Activated T-cell treated with anti-CD3 and anti-CD28 coated beads, Interleukin-2, amount 50 U/mL, for 72 hours (primary cell): ENCODE measurements around the gene GADD45A. TPM values are rescaled to one million over a fixed set of nuclear protein-coding genes. Genes with fewer than 3 reads are reported as not detected.
"Not testable (repeated sequence)": the region's sequence is repeated elsewhere in the genome, so short reads cannot be mapped to it uniquely, and the experiment has no call there.

Experiments
- ATAC-seq, 2 donors: fragments of 150-1000 bp; cut with Tn5 transposase; replicated peaks in 1 of 2; 2 replicates each; pipeline ENCODE4 v1.10.0; 2021; ENCODE audit warnings: moderate library complexity in 2 of 2, mild to moderate bottlenecking in 1 of 2
- DNase-seq, 2 donors: peaks; one replicate each; pipeline ENCODE4 v3.0.0; 2021 to 2022; ENCODE audit warnings: mixed read lengths in 1 of 2
- H3K27ac Mint-ChIP-seq: one replicate; pipeline ENCODE4 v1.8.0; 2022; ENCODE audit warnings: mild to moderate bottlenecking, moderate library complexity, mixed read lengths
- H3K27me3 Mint-ChIP-seq: one replicate; pipeline ENCODE4 v1.8.0; 2022; ENCODE audit warnings: low read depth, mixed read lengths
- H3K36me3 Mint-ChIP-seq, 2 donors: one replicate each; pipeline ENCODE4 v1.8.0; 2022; ENCODE audit warnings: mixed read lengths in 2 of 2, mild to moderate bottlenecking in 1 of 2; ENCODE audit not compliant: insufficient read depth in 2 of 2
- H3K4me1 Mint-ChIP-seq: one replicate; pipeline ENCODE4 v1.8.0; 2022; ENCODE audit warnings: low read depth, mixed read lengths
- H3K4me3 Mint-ChIP-seq, 2 donors: one replicate each; pipeline ENCODE4 v1.8.0; 2022; ENCODE audit warnings: mild to moderate bottlenecking in 2 of 2, mixed read lengths in 2 of 2, moderate library complexity in 2 of 2
- H3K9me3 Mint-ChIP-seq, 2 donors: one replicate each; pipeline ENCODE4 v1.8.0; 2022; ENCODE audit warnings: mixed read lengths in 2 of 2
- total RNA-seq, 2 donors: library from RNA; stranded (reverse); gene quantifications; one replicate each; pipeline ENCODE4 v1.2.3, GENCODE V29; 2022

Gene GADD45A
- total RNA-seq, 2 donors from 2014 or later, result 113 to 135 TPM

DNA sequence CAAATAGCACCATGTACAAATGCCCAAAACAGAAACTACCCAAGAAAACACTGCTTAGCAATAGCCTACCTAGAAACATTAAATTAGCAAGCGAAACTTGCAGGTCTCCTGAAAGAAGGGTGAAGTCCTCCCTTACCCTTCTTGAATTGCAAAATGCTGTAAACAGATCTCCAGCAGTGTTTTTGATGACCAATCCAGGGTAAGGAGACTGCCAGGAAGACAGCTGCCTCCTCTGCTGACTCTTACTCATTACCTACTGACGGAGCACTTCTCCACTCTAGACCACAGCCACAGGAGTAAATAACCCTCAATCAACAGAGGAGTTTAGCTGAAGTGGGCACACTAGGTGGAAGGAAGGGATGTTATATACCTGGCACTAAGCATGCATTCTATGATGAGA lies 32.2 kb upstream of the GADD45A start:
- H3K4me1 Mint-ChIP-seq, result no peaks in the 10 kb centered on the region
- H3K27me3 Mint-ChIP-seq, result peaks cover 8% of the 10 kb centered on the region
- H3K27ac Mint-ChIP-seq, result no peak overlapping the region
- H3K36me3 Mint-ChIP-seq, result no peaks in the 10 kb centered on the region
- DNase-seq (no peak), ATAC-seq (peak; percentile 65 to 94)
- H3K9me3 Mint-ChIP-seq, result no peaks in the 10 kb centered on the region
- no peak overlapping the region for H3K4me3 Mint-ChIP-seq

GRCh38 chr1:67653304-67653703 lies 31.7 kb upstream of the GADD45A start:
- Mint-ChIP-seq H3K27me3 (peaks cover 8% of the 10 kb centered on the region), H3K27ac (peak overlapping the region; percentile 23), H3K9me3 (no peaks in the 10 kb centered on the region), H3K4me1 (no peaks in the 10 kb centered on the region), H3K36me3 (no peaks in the 10 kb centered on the region), H3K4me3 (no peak overlapping the region)
- DNase-seq, result no peak
- no peak for ATAC-seq

DNA sequence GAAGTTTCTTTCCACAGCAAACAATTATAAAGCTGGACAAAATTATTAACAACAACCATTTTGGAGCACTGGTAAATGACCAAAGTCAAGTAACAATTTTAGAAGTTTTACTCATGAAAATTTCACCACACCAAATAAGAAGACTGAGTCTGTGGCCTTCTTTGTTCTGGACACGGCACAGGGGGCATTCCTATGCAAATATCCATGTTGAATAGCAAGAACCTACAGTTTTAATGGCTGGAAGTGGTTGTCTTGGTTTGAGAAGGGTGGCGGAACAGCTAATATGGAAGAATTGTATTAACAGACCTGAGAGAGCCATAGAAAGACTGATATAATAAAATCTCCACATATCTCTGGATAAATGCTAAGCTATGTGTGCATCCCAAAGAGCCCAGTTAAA lies 29.4 kb upstream of the GADD45A start:
- no peaks in the 10 kb centered on the region for H3K36me3 Mint-ChIP-seq
- no peaks in the 10 kb centered on the region for H3K4me1 Mint-ChIP-seq
- ATAC-seq (no peak), DNase-seq (no peak)
- H3K27me3 Mint-ChIP-seq, result peaks cover 19% of the 10 kb centered on the region
- H3K27ac Mint-ChIP-seq, result no peak overlapping the region
- no peak overlapping the region for H3K4me3 Mint-ChIP-seq
- no peaks in the 10 kb centered on the region for H3K9me3 Mint-ChIP-seq

DNA sequence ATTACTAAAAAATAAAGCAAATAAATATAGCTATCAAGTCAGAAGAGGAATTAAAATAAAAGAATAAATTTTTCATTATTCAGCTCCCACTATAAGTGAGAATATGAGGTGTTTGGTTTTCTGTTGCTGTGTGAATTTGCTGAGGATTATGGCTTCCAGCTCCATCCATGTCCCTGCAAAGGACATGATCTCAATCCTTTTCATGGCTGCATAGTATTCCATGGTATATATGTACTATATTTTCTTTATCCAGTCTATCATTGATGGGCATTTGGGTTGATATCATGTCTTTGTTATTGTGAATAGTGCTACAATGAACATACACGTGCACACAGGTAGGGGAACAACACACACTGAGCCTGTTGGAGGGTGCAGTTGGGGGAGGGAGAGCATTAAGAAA lies 27.8 kb upstream of the GADD45A start:
- not testable (repeated sequence) for H3K9me3 Mint-ChIP-seq, H3K4me1 Mint-ChIP-seq, H3K4me3 Mint-ChIP-seq, H3K27ac Mint-ChIP-seq, ATAC-seq, DNase-seq, H3K36me3 Mint-ChIP-seq
- H3K27me3 Mint-ChIP-seq, result peaks cover 23% of the 10 kb centered on the region

GRCh38 chr1:67659229-67659628 lies 25.8 kb upstream of the GADD45A start:
- Mint-ChIP-seq H3K4me1 (no peaks in the 10 kb centered on the region), H3K27me3 (peaks cover 16% of the 10 kb centered on the region), H3K27ac (no peak overlapping the region), H3K36me3 (no peaks in the 10 kb centered on the region), H3K9me3 (no peaks in the 10 kb centered on the region), H3K4me3 (no peak overlapping the region)
- DNase-seq (no peak), ATAC-seq (no peak)

- no peaks in the 10 kb centered on the region for H3K4me1 Mint-ChIP-seq
- DNase-seq (no peak), ATAC-seq (no peak)
- peaks cover 0 to 1% of the 10 kb centered on the region in 2 donors for H3K9me3 Mint-ChIP-seq
- peaks cover 20% of the 10 kb centered on the region for H3K27me3 Mint-ChIP-seq
- H3K36me3 Mint-ChIP-seq, result no peaks in the 10 kb centered on the region
- no peak overlapping the region for H3K27ac Mint-ChIP-seq
- H3K4me3 Mint-ChIP-seq, result no peak overlapping the region
Measured at GRCh38 chr1:67662884-67663283, 22.1 kb upstream of the GADD45A start.

DNA sequence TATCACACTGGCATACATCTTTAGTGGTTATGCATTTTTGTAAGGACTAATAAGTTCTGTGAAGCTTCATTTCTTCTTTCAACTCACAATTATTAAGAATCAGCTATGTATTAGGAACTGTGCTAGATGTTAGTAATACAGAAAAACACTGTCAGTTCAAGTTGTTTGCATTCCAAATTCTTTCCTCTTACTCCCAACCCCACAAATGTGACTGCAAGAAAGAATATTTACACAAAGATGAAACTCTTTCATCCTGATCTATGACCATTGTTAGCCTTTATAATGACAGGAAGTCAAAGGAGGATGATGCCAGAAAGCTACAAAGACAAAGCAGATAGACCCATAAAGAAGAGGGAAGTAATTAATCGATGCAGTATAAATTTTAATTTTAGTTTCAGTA lies 21.0 kb upstream of the GADD45A start:
- Mint-ChIP-seq H3K36me3 (no peaks in the 10 kb centered on the region), H3K9me3 (peaks cover 0 to 1% of the 10 kb centered on the region in 2 donors), H3K27me3 (peaks cover 18% of the 10 kb centered on the region)

DNA sequence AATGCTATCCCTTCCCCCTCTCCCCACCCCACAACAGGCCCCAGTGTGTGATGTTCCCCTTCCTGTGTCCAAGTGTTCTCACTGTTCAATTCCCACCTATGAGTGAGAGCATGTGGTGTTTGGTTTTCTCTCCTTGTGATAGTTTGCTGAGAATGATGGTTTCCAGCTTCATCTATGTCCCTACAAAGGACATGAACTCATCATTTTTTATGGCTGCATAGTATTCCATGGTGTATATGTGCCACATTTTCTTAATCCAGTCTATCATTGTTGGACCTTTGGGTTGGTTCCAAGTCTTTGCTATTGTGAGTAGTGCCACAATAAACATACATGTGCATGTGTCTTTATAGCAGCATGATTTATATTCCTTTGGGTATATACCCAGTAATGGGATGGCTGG lies 19.7 kb upstream of the GADD45A start:
- not testable (repeated sequence) for H3K36me3 Mint-ChIP-seq, DNase-seq, ATAC-seq, H3K27ac Mint-ChIP-seq, H3K4me3 Mint-ChIP-seq, H3K4me1 Mint-ChIP-seq, H3K9me3 Mint-ChIP-seq
- peaks cover 15% of the 10 kb centered on the region for H3K27me3 Mint-ChIP-seq

More for the DNA sequence above, 21.0 kb upstream of the GADD45A start:
- ATAC-seq (no peak), DNase-seq (no peak)
- peaks cover 6% of the 10 kb centered on the region for H3K4me1 Mint-ChIP-seq
- no peak overlapping the region for H3K27ac Mint-ChIP-seq
- no peak overlapping the region for H3K4me3 Mint-ChIP-seq

GRCh38 chr1:67666636-67667035 lies 18.4 kb upstream of the GADD45A start:
- DNase-seq, result no peak
- H3K27me3 Mint-ChIP-seq, result peaks cover 18% of the 10 kb centered on the region
- H3K4me3 Mint-ChIP-seq, result no peak overlapping the region
- peaks cover 6% of the 10 kb centered on the region for H3K4me1 Mint-ChIP-seq
- H3K27ac Mint-ChIP-seq, result no peak overlapping the region
- H3K9me3 Mint-ChIP-seq, result peaks cover 0 to 1% of the 10 kb centered on the region in 2 donors
- no peaks in the 10 kb centered on the region for H3K36me3 Mint-ChIP-seq
- no peak for ATAC-seq

- H3K4me3 Mint-ChIP-seq, result no peak overlapping the region
- DNase-seq (no peak), ATAC-seq (no peak)
- H3K27ac Mint-ChIP-seq, result no peak overlapping the region
- peaks cover 6% of the 10 kb centered on the region for H3K4me1 Mint-ChIP-seq
- H3K9me3 Mint-ChIP-seq, result peaks cover 0 to 1% of the 10 kb centered on the region in 2 donors
- peaks cover 27% of the 10 kb centered on the region for H3K27me3 Mint-ChIP-seq
- H3K36me3 Mint-ChIP-seq, result no peaks in the 10 kb centered on the region
Measured at GRCh38 chr1:67668660-67669059, 16.3 kb upstream of the GADD45A start.

DNA sequence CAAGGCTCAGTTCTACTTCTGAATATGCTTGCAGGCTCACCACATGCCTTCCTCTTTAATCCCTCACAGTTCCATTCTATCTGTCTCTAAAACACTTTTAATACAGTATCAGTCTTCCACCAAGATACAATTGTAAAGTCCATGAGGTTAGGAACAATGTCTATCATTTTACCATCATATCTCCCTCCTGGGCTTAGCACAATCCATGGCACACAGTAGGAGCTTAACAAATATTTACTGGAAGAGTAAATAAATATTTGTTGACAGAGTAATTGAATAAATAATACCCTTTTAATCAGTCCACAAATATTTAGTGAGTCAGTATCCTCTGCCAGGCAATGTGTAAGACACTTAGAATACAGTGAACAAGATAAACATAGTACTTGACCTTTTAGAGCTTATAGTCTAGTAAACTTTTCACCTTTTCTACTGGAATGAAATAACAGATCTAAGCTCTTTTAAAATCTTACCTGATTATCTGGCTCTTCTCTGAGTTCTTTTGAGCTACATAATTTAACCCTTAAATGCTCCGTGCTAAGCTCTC lies 12.7 kb upstream of the GADD45A start:
- Mint-ChIP-seq H3K4me3 (no peak overlapping the region), H3K9me3 (no peaks in the 10 kb centered on the region), H3K4me1 (peaks cover 25% of the 10 kb centered on the region), H3K27ac (no peak overlapping the region), H3K27me3 (peaks cover 27% of the 10 kb centered on the region), H3K36me3 (no peaks in the 10 kb centered on the region)
- ATAC-seq (no peak), DNase-seq (no peak)

DNA sequence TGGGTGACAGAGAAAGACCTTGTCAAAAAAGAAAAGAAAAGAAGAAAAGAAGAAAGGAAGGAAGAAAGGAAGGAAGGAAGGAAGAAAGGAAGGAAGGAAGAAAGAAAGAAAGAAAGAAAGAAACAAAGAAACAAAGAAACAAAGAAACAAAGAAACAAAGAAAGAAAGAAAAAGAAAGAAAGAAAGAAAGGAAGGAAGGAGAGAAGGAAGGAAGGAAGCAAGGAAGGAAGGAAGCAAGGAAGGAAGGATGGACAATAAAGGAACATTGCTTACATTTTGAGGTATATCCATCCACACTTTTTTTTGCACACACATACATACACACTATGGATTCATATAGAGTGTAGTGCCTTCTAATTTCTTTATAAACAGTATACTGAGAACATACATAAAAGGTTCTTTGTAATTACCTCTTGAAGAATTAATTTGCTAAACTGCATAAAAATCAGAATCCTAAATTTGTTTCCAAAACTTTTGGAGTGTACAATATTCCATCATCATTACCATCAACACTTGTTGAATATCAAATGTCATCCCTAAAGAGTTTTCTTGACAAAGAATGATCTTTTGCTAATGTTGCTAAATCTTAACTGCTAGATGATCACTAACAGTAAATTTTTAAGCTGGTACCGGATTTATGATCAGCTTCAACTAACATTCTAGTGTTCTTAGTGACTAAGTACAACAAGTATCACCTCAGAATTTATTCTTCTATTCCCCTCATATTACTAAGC lies 11.4 kb upstream of the GADD45A start:
- peak overlapping the region in 1 of 2 donors; percentile 64 for H3K4me3 Mint-ChIP-seq
- DNase-seq, result no peak
- peaks cover 20% of the 10 kb centered on the region for H3K27me3 Mint-ChIP-seq
- H3K4me1 Mint-ChIP-seq, result peaks cover 19% of the 10 kb centered on the region
- no peaks in the 10 kb centered on the region for H3K36me3 Mint-ChIP-seq
- H3K27ac Mint-ChIP-seq, result peak overlapping the region; percentile 69
- no peak for ATAC-seq
- no peaks in the 10 kb centered on the region for H3K9me3 Mint-ChIP-seq

- Mint-ChIP-seq H3K27ac (peak overlapping the region; percentile 78), H3K36me3 (no peaks in the 10 kb centered on the region), H3K4me3 (peak overlapping the region; percentile 58 to 64), H3K9me3 (no peaks in the 10 kb centered on the region), H3K4me1 (peaks cover 19% of the 10 kb centered on the region), H3K27me3 (peaks cover 20% of the 10 kb centered on the region)
- DNase-seq, result peak; percentile 56 to 70
- ATAC-seq, result peak; percentile 92 to 98
Measured at GRCh38 chr1:67674260-67675011, 10.6 kb upstream of the GADD45A start.
